ENCODE results near the gene PCNP. TPM values are rescaled to one million over a fixed set of nuclear protein-coding genes. Genes with fewer than 3 reads are reported as not detected.
A peak's percentile ranks its signal among the peaks of the same experiment; 100 is the strongest.

Gene PCNP
- 100 to 1,000 TPM; 176 to 197 TPM for total RNA-seq

DNA sequence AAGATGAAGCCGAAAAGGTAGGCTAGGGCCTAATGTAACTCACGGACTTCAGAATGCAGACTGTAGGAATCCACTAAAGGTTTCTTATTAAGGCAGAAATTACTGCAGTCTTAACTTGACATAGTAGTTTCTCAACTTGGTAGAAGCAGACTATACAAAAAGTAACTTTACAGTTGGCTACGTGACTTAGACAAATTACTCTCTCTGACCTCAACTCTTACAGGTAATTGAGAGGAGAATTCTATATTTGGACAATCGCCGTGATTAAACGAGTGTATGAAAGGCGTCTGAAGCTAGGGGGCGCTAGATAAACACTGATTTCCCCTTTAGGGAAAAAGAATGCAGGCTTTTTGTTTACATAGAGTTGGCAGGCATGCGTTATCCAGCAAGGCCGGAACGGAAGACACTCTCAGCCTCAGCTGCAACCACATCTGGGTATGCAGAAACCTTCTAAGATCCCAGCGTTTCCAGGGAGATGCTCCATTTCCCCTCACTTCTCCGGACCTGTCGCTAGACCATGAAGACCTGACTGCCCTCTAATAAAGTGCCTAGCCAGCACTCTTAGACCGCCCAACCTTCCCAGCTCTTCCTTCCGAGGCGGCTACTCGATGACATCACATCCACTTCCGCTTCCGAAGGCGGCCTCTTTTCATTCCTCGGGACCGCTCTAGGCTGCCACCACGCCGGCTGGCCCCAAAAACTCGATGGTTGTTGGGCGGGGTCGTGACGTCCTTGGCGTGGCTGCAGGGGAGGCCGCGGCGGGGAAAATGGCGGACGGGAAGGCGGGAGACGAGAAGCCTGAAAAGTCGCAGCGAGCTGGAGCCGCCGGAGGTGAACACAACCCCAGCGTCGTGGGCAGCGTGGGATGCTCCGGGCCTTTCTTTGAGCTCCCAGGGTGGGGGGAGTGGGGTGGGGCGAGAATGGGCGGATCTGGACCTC is at the start of gene PCNP:
Gene PCNP, plus strand, starts transcription at position 732 of the 939 bp plus-strand sequence. Its CDS starts 36 bp downstream, at position 768.
- Mint-ChIP-seq H3K27me3 (no peaks in the 10 kb centered on the region), H3K27ac (peak within 1 kb of the TSS; percentile 98), H3K4me1 (ENCODE audit: low read depth) (peaks cover 62% of the 10 kb centered on the region), H3K9me3 (no peaks in the 10 kb centered on the region), H3K36me3 (ENCODE audit: low read depth) (peaks cover 26% of the 10 kb centered on the region), H3K4me3 (peak within 1 kb of the TSS; percentile 95)
- POLR2A ChIA-PET = interaction anchor here (0.6 to 5.7 kb wide), 15 partner anchors 11 to 971 kb away, joined by 3 to 32 read pairs (median 4); partner anchors contain the start of genes NFKBIZ, SENP7, TRMT10C and ZBTB11
- CTCF ChIA-PET = interaction anchor here (0.7 to 2.8 kb wide), 22 partner anchors 9 to 860 kb away, joined by 3 to 15 read pairs (median 4); partner anchors contain the start of genes SENP7 and ZBTB11
- TF ChIP-seq CTCF (IDR thresholded peaks at IDR 0.05) = peak; percentile 82
- DNase-seq = peak; percentile 100
- ATAC-seq = peak; percentile 81
- intact Hi-C loops (cut with micrococcal nuclease) = loop anchor here (2.0 to 5.0 kb wide), 3 partner anchors 56 to 103 kb away; partner anchors contain the start of gene ZBTB11

- ATAC-seq (no peak), DNase-seq (no peak)
- Mint-ChIP-seq H3K27me3 (no peaks in the 10 kb centered on the region), H3K4me3 (no peak overlapping the region), H3K36me3 (ENCODE audit: low read depth) (peaks cover 11% of the 10 kb centered on the region), H3K9me3 (peaks cover 13% of the 10 kb centered on the region), H3K4me1 (ENCODE audit: low read depth) (peaks cover 36% of the 10 kb centered on the region), H3K27ac (no peak overlapping the region)
- intact Hi-C loops (cut with micrococcal nuclease) = no loop called here
- no peak for TF ChIP-seq CTCF (IDR thresholded peaks at IDR 0.05)
- ChIA-PET CTCF (no interaction called here), POLR2A (interaction anchor here (0.6 to 1.2 kb wide), 3 partner anchors 9 to 67 kb away, joined by 3 to 4 read pairs (median 4); no protein-coding TSS in a partner anchor)
These were observed 46.5 kb upstream of the PCNP start for GRCh38 chr3:101527441-101527840.

GRCh38 chr3:101527906-101528305 is 46.1 kb upstream of the PCNP start:
- intact Hi-C loops (cut with micrococcal nuclease) = no loop called here

GRCh38 chr3:101529816-101530685 is 43.9 kb upstream of the PCNP start:
- H3K9me3 Mint-ChIP-seq = peaks cover 11% of the 10 kb centered on the region
- DNase-seq (no peak), ATAC-seq (no peak)
- peaks cover 32% of the 10 kb centered on the region for H3K4me1 Mint-ChIP-seq (ENCODE audit: low read depth)
- no peak for TF ChIP-seq CTCF (IDR thresholded peaks at IDR 0.05)
- ChIA-PET POLR2A (interaction anchor here (1.3 to 2.4 kb wide), 3 partner anchors 11 to 33 kb away, joined by 4 to 14 read pairs (median 6); partner anchors contain the start of gene SENP7), CTCF (interaction anchor here (1.0 to 1.8 kb wide), 7 partner anchors 9 to 148 kb away, joined by 3 to 12 read pairs (median 3); no protein-coding TSS in a partner anchor)
- peak overlapping the region; percentile 77 for H3K27ac Mint-ChIP-seq
- peaks cover 8% of the 10 kb centered on the region for H3K36me3 Mint-ChIP-seq (ENCODE audit: low read depth)
- no peak overlapping the region for H3K4me3 Mint-ChIP-seq
- intact Hi-C loops (cut with micrococcal nuclease) = no loop called here
- H3K27me3 Mint-ChIP-seq = no peaks in the 10 kb centered on the region

More at GRCh38 chr3:101527906-101528305, 46.1 kb upstream of the PCNP start:
- Mint-ChIP-seq H3K36me3 (ENCODE audit: low read depth) (peaks cover 11% of the 10 kb centered on the region), H3K27me3 (no peaks in the 10 kb centered on the region), H3K27ac (no peak overlapping the region), H3K4me1 (ENCODE audit: low read depth) (peaks cover 32% of the 10 kb centered on the region), H3K9me3 (peaks cover 13% of the 10 kb centered on the region), H3K4me3 (no peak overlapping the region)
- DNase-seq (no peak), ATAC-seq (no peak)
- no peak for TF ChIP-seq CTCF (IDR thresholded peaks at IDR 0.05)
- POLR2A ChIA-PET = interaction anchor here (0.6 to 1.2 kb wide), 3 partner anchors 9 to 68 kb away, joined by 3 to 4 read pairs (median 4); no protein-coding TSS in a partner anchor
- CTCF ChIA-PET = no interaction called here

Measured in activated CD8-positive, alpha-beta T cell treated with anti-CD3 and anti-CD28 coated beads for 36 hours (primary cell).